Neural progenitor cell (in vitro differentiated cells): ENCODE data around the gene SNRNP25. TPM values are rescaled to one million over a fixed set of nuclear protein-coding genes. Genes with fewer than 3 reads are reported as not detected.

ENCODE experiments used
- DNase-seq: peaks from one replicate; pipeline ENCODE4 v3.0.0-alpha.2; 2016; ENCODE audit warnings: low spot score
- H2AFZ ChIP-seq: fragments of 200-600 bp; sonication (generic); replicated peaks from 2 replicates; pipeline ENCODE4 v1.6.1; 2016; ENCODE audit warnings: antibody characterized with exemption
- H3F3A ChIP-seq: fragments of 200-600 bp; sonication (generic); 2 replicates; pipeline ENCODE4 v1.6.1; 2016; ENCODE audit warnings: antibody characterized with exemption, low read depth
- H3K27ac ChIP-seq: fragments of 200-600 bp; sonication (generic); 2 replicates; pipeline ENCODE4 v1.5.1; 2016; ENCODE audit warnings: mild to moderate bottlenecking
- H3K27me3 ChIP-seq: fragments of 200-600 bp; sonication (generic); 2 replicates; pipeline ENCODE4 v1.6.1; 2016; ENCODE audit warnings: mild to moderate bottlenecking, moderate library complexity
- H3K36me3 ChIP-seq: fragments of 200-600 bp; sonication (generic); 2 replicates; pipeline ENCODE4 v1.5.1; 2016
- H3K4me1 ChIP-seq: fragments of 200-600 bp; sonication (generic); 2 replicates; pipeline ENCODE4 v1.6.1; 2016; ENCODE audit warnings: mixed run types
- H3K4me2 ChIP-seq: fragments of 200-600 bp; sonication (generic); 2 replicates; pipeline ENCODE4 v1.6.1; 2016
- H3K4me3 ChIP-seq: fragments of 200-600 bp; sonication (generic); 2 replicates; pipeline ENCODE4 v1.5.1; 2016
- H3K79me2 ChIP-seq: fragments of 200-600 bp; sonication (generic); 2 replicates; pipeline ENCODE4 v1.6.1; 2016; ENCODE audit warnings: low read depth
- H3K9ac ChIP-seq: fragments of 200-600 bp; sonication (generic); 2 replicates; pipeline ENCODE4 v1.6.1; 2016
- H3K9me3 ChIP-seq: fragments of 200-600 bp; sonication (generic); 2 replicates; pipeline ENCODE4 v1.5.1; 2016; ENCODE audit warnings: low read depth
- H4K20me1 ChIP-seq: fragments of 200-600 bp; sonication (generic); 2 replicates; pipeline ENCODE4 v1.6.1; 2016; ENCODE audit warnings: low read depth
- H3K27ac Mint-ChIP-seq: 3 replicates; pipeline ENCODE4 v1.8.0; 2021; ENCODE audit warnings: mixed read lengths
- H3K27me3 Mint-ChIP-seq: 2 replicates; pipeline ENCODE4 v1.8.0; 2022; ENCODE audit warnings: low read depth, mild to moderate bottlenecking, inconsistent platforms, moderate library complexity, mixed read lengths; ENCODE audit not compliant: insufficient read depth
- H3K36me3 Mint-ChIP-seq: 3 replicates; pipeline ENCODE4 v1.8.0; 2021; ENCODE audit warnings: mixed read lengths
- H3K4me1 Mint-ChIP-seq: 3 replicates; pipeline ENCODE4 v1.8.0; 2021; ENCODE audit warnings: mixed read lengths
- H3K4me3 Mint-ChIP-seq: 3 replicates; pipeline ENCODE4 v1.8.0; 2021; ENCODE audit warnings: mild to moderate bottlenecking, moderate library complexity, mixed read lengths
- H3K9me3 Mint-ChIP-seq: 3 replicates; pipeline ENCODE4 v1.8.0; 2020; ENCODE audit warnings: mixed read lengths
- CTCF ChIP-seq: fragments of 200-600 bp; sonication (generic); IDR thresholded peaks from 2 replicates; pipeline ENCODE4 v1.5.1; 2017; ENCODE audit warnings: antibody characterized with exemption, mild to moderate bottlenecking
- EZH2 ChIP-seq: fragments of 200-600 bp; sonication (generic); IDR thresholded peaks from 2 replicates; pipeline ENCODE4 v1.6.1; 2017; ENCODE audit warnings: antibody characterized with exemption, mild to moderate bottlenecking, moderate library complexity
- EZH2phosphoT487 ChIP-seq: fragments of 200-600 bp; sonication (generic); IDR thresholded peaks from 2 replicates; pipeline ENCODE4 v1.6.1; 2017; ENCODE audit warnings: antibody characterized with exemption
- total RNA-seq: library from RNA; depleted of rRNA; stranded (reverse); fragments of >200 nt; gene quantifications from 2 replicates; pipeline ENCODE4 v1.2.3, GENCODE V29; 2015; ENCODE audit warnings: low replicate concordance

SNRNP25 gene
- total RNA-seq, 1 donor from 2014 or later = 49.8 TPM

DNA sequence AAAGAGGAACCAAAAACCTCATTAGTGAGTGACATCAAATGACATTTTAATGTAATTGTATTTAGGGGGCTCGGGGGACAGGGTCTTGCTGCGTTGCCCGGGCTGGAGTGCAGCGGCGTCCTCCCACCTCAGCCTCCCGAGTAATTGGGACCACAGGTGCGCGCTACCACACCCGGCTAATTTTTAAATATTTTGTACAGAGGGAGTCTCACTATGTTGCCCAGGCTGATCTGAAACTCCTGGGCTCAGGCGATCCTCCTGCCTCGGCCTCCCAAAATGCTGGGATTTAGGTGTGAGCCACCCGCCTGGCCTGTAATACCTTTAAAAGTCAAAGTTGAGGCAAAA is 581 bp downstream of the SNRNP25 start:
- H3K36me3 Mint-ChIP-seq = peaks cover 20% of the 10 kb centered on the region
- no peak overlapping the region for H3K27ac ChIP-seq
- H3K4me1 ChIP-seq = no peaks in the 10 kb centered on the region
- peaks cover 16% of the 10 kb centered on the region for H3K4me1 Mint-ChIP-seq
- H2AFZ ChIP-seq = peak overlapping the region; percentile 94
- no peaks in the 10 kb centered on the region for H3K27me3 ChIP-seq
- H3K4me2 ChIP-seq = peak overlapping the region; percentile 85
- no peaks in the 10 kb centered on the region for H3K9me3 ChIP-seq
- peak overlapping the region; percentile 68 for H3K4me3 ChIP-seq
- H3K9ac ChIP-seq = peak overlapping the region; percentile 56
- H3K9me3 Mint-ChIP-seq = no peaks in the 10 kb centered on the region
- H3K27ac Mint-ChIP-seq = no peak overlapping the region
- peaks cover 14% of the 10 kb centered on the region for H4K20me1 ChIP-seq
- peaks cover 3% of the 10 kb centered on the region for H3K27me3 Mint-ChIP-seq
- H3K4me3 Mint-ChIP-seq = peak overlapping the region; percentile 92
- H3K36me3 ChIP-seq = no peaks in the 10 kb centered on the region
- DNase-seq = no peak
- H3F3A ChIP-seq = peaks cover 15% of the 10 kb centered on the region
- peaks cover 50% of the 10 kb centered on the region for H3K79me2 ChIP-seq
- TF ChIP-seq CTCF (no peak), EZH2phosphoT487 (no peak), EZH2 (no peak)

DNA sequence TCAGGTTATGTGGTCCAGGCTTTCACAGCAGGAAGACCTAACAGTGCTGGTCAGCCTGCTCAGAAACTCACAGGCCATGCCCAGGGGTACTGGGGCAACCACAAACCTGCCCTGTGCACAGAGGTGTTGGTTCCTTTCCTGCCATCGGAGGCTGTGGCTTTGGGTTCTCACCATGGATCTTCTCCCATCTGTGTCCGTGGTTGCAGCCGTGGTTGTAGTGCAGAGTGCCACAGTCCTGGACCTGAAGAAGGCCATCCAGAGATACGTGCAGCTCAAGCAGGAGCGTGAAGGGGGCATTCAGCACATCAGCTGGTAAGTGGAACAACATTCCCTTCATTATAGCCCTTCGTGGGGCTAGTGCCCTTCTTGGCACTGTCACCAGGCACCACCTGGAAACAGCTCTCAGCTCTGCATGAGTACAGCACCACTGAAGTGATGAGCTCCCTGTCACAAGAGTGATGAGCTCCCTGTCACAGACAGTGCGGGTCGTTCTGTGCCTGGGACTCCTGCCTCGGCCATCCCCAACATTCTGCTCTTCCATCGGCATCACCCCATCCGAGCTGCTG is 2.0 kb downstream of the SNRNP25 start:
- Mint-ChIP-seq H3K4me3 (peak overlapping the region; percentile 42), H3K9me3 (no peaks in the 10 kb centered on the region), H3K36me3 (peaks cover 21% of the 10 kb centered on the region), H3K27ac (no peak overlapping the region), H3K4me1 (peaks cover 16% of the 10 kb centered on the region), H3K27me3 (peaks cover 3% of the 10 kb centered on the region)
- Histone ChIP-seq H3K36me3 (no peaks in the 10 kb centered on the region), H3K27me3 (no peaks in the 10 kb centered on the region), H4K20me1 (peaks cover 13% of the 10 kb centered on the region), H3K4me1 (no peaks in the 10 kb centered on the region), H3K9ac (no peak overlapping the region), H3K4me2 (no peak overlapping the region), H3K27ac (no peak overlapping the region), H2AFZ (no peak overlapping the region), H3F3A (peaks cover 15% of the 10 kb centered on the region), H3K9me3 (no peaks in the 10 kb centered on the region), H3K4me3 (no peak overlapping the region), H3K79me2 (peaks cover 36% of the 10 kb centered on the region)
- TF ChIP-seq CTCF (no peak), EZH2phosphoT487 (no peak), EZH2 (no peak)
- no peak for DNase-seq

GRCh38 chr16:56231-56927 is 2.8 kb downstream of the SNRNP25 start:
- no peak for DNase-seq
- peaks cover 10% of the 10 kb centered on the region for H3K4me1 Mint-ChIP-seq
- H3K4me3 ChIP-seq = no peak overlapping the region
- H3K36me3 Mint-ChIP-seq = peaks cover 16% of the 10 kb centered on the region
- no peak overlapping the region for H3K27ac Mint-ChIP-seq
- peaks cover 15% of the 10 kb centered on the region for H3F3A ChIP-seq
- TF ChIP-seq CTCF (no peak), EZH2phosphoT487 (no peak), EZH2 (no peak)
- H4K20me1 ChIP-seq = peaks cover 8% of the 10 kb centered on the region
- H3K4me3 Mint-ChIP-seq = peak overlapping the region; percentile 42
- peaks cover 3% of the 10 kb centered on the region for H3K27me3 Mint-ChIP-seq
- no peak overlapping the region for H3K27ac ChIP-seq
- H3K9me3 ChIP-seq = no peaks in the 10 kb centered on the region
- no peaks in the 10 kb centered on the region for H3K9me3 Mint-ChIP-seq
- no peak overlapping the region for H2AFZ ChIP-seq
- no peak overlapping the region for H3K4me2 ChIP-seq
- peaks cover 29% of the 10 kb centered on the region for H3K79me2 ChIP-seq
- H3K27me3 ChIP-seq = no peaks in the 10 kb centered on the region
- no peak overlapping the region for H3K9ac ChIP-seq
- H3K4me1 ChIP-seq = no peaks in the 10 kb centered on the region
- no peaks in the 10 kb centered on the region for H3K36me3 ChIP-seq
